Mammary epithelial cell (primary cell): ENCODE measurements around the gene PLD1.

Source experiments
- CTCF ChIP-seq, 2 donors: IDR thresholded peaks in 1 of 2; conservative IDR thresholded peaks in 1 of 2; 2 replicates each; pipeline ENCODE4 v1.5.1; 2011 to 2012; ENCODE audit warnings: inconsistent platforms in 2 of 2, low read length in 2 of 2, mild to moderate bottlenecking in 2 of 2, control low read depth in 1 of 2, low read depth in 1 of 2; ENCODE audit not compliant: insufficient read depth in 1 of 2; ENCODE audit errors: extremely low read depth in 1 of 2
- EZH2 ChIP-seq: IDR thresholded peaks from 2 replicates; pipeline ENCODE4 v1.6.1; 2012; ENCODE audit warnings: low read length, inconsistent platforms, borderline replicate concordance

- TF ChIP-seq CTCF (conservative IDR thresholded peaks at IDR 0.05 in 1 of 2, IDR thresholded peaks at IDR 0.05 in 1 of 2; ENCODE audit: extremely low read depth in 1 of 2, insufficient read depth in 1 of 2, low read depth in 1 of 2, low read length in 2 of 2) (no peak), EZH2 (no peak)
Observed at GRCh38 chr3:171765511-171765887, 44.8 kb downstream of the PLD1 start.
